Measurements from ENCODE around the gene SERPINA1.
A peak's percentile ranks its signal among the peaks of the same experiment; 100 is the strongest.

The SERPINA1 gene

DNA sequence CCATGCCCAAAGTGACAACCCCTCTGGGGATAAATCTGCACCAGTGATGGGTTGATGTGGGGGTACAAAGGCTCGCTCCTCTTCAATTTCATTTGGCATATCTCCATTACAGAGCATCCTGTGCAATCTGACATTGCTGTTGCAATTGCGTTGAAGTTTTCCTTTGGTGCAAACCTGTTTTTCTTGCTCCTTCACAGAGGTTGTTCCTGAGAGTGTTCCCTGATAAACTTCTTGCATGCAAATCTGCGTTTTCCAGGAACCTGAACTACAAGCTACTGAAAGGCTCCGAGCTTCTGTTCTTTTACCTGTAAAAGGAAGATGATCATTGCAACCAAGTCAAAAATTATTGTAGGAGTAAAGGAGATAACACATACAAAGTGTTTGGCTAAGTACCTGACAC lies 38.1 kb upstream of the SERPINA1 start:
- H3K27ac ChIP-seq (ENCODE audit: low read length) = no peak overlapping the region
- no peaks in the 10 kb centered on the region for H3K36me3 ChIP-seq (ENCODE audit: insufficient read depth, low read length)
- H4K20me1 ChIP-seq (ENCODE audit: insufficient read depth, low read length) = no peaks in the 10 kb centered on the region
- TF ChIP-seq EZH2 (IDR thresholded peaks at IDR 0.05; ENCODE audit: borderline replicate concordance, low read depth, low read length, severe bottlenecking) = no peak
- TF ChIP-seq, protein P1, sequence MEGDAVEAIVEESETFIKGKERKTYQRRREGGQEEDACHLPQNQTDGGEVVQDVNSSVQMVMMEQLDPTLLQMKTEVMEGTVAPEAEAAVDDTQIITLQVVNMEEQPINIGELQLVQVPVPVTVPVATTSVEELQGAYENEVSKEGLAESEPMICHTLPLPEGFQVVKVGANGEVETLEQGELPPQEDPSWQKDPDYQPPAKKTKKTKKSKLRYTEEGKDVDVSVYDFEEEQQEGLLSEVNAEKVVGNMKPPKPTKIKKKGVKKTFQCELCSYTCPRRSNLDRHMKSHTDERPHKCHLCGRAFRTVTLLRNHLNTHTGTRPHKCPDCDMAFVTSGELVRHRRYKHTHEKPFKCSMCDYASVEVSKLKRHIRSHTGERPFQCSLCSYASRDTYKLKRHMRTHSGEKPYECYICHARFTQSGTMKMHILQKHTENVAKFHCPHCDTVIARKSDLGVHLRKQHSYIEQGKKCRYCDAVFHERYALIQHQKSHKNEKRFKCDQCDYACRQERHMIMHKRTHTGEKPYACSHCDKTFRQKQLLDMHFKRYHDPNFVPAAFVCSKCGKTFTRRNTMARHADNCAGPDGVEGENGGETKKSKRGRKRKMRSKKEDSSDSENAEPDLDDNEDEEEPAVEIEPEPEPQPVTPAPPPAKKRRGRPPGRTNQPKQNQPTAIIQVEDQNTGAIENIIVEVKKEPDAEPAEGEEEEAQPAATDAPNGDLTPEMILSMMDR (IDR thresholded peaks at IDR 0.05; ENCODE audit: borderline replicate concordance, extremely low read depth, low read length, poor library complexity, severe bottlenecking) = no peak
- ATAC-seq (ENCODE audit: insufficient read depth, low read depth) = no peak
- H3K9me3 ChIP-seq (ENCODE audit: insufficient read depth, low read length, severe bottlenecking) = no peaks in the 10 kb centered on the region
- H3K9ac ChIP-seq (ENCODE audit: low read depth, low read length) = no peak overlapping the region
- no peaks in the 10 kb centered on the region for H3K79me2 ChIP-seq (ENCODE audit: insufficient read depth, low read length)
- H2AFZ ChIP-seq (ENCODE audit: low read depth, low read length) = no peak overlapping the region
- no peak overlapping the region for H3K4me3 ChIP-seq (ENCODE audit: low read depth in 1 of 2, low read length in 2 of 2)
- H3K27me3 ChIP-seq (ENCODE audit: insufficient read depth, low read length, poor library complexity) = no peaks in the 10 kb centered on the region
- no peaks in the 10 kb centered on the region for H3K4me1 ChIP-seq (ENCODE audit: insufficient read depth, low read length)
- no peak for DNase-seq
- H3K4me2 ChIP-seq (ENCODE audit: insufficient read depth, low read length) = no peak overlapping the region

DNA sequence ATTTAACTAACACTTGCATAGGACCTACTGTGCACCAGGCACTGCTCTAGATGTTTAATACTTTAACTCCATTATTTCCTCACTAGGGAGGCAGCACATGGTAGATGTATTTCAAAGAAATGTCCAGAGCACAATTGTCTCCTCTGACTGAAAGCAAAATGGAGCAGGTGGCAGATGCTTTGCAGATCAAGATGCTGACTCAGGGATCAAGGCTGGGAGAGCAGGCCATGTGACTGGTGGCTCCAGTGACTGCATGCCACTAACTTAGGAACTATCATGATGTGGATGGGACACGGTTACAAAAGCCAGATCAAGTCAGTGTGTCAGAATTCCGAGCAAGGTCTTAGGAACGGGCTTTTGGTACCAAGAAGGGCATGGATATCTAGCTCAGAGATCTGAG lies 36.0 kb upstream of the SERPINA1 start:
- H2AFZ ChIP-seq (ENCODE audit: low read depth, low read length) = no peak overlapping the region
- no peaks in the 10 kb centered on the region for H4K20me1 ChIP-seq (ENCODE audit: insufficient read depth, low read length)
- peaks cover 2% of the 10 kb centered on the region for H3K27me3 ChIP-seq (ENCODE audit: insufficient read depth, low read length, poor library complexity)
- H3K9me3 ChIP-seq (ENCODE audit: insufficient read depth, low read length, severe bottlenecking) = no peaks in the 10 kb centered on the region
- H3K79me2 ChIP-seq (ENCODE audit: insufficient read depth, low read length) = no peaks in the 10 kb centered on the region
- TF ChIP-seq, protein P1 (IDR thresholded peaks at IDR 0.05; ENCODE audit: borderline replicate concordance, extremely low read depth, low read length, poor library complexity, severe bottlenecking) = no peak
- TF ChIP-seq EZH2 (IDR thresholded peaks at IDR 0.05; ENCODE audit: borderline replicate concordance, low read depth, low read length, severe bottlenecking) = no peak
- H3K9ac ChIP-seq (ENCODE audit: low read depth, low read length) = no peak overlapping the region
- DNase-seq (no peak), ATAC-seq (ENCODE audit: insufficient read depth, low read depth) (no peak)
- no peak overlapping the region for H3K4me3 ChIP-seq (ENCODE audit: low read depth in 1 of 2, low read length in 2 of 2)
- H3K27ac ChIP-seq (ENCODE audit: low read length) = no peak overlapping the region
- H3K4me2 ChIP-seq (ENCODE audit: insufficient read depth, low read length) = no peak overlapping the region
- no peaks in the 10 kb centered on the region for H3K4me1 ChIP-seq (ENCODE audit: insufficient read depth, low read length)
- no peaks in the 10 kb centered on the region for H3K36me3 ChIP-seq (ENCODE audit: insufficient read depth, low read length)

DNA sequence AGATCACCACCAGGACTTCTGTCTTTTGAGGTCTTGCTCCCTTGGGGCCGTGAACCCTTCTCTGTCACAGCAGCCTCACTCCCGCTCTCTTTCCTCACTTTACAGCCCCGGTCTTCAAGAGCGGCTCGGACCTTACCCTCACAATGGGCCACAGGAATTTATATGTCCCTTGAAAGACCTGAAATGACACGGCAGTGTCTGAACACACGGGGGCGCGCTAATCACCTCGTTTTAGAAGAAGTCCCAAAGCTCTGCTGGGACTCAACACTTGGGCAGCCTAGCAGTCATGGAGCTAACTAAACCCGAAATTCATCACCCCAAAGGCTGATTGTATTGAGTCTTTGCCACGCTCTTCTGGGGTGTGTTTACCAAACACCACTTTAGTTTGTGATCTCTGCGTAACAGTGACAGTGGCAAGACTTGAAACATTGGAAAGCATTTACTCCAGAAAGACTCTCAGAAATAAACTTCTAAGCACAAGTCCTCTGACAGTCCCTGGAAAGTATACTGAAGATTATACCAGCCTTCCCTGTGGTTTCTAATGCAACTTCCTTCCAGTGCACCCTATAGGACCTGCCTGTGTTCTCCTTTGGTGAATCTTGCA lies 35.2 kb upstream of the SERPINA1 start:
- no peaks in the 10 kb centered on the region for H4K20me1 ChIP-seq (ENCODE audit: insufficient read depth, low read length)
- H3K9me3 ChIP-seq (ENCODE audit: insufficient read depth, low read length, severe bottlenecking) = no peaks in the 10 kb centered on the region
- TF ChIP-seq, protein P1 (IDR thresholded peaks at IDR 0.05; ENCODE audit: borderline replicate concordance, extremely low read depth, low read length, poor library complexity, severe bottlenecking) = peak; percentile 61
- no peak for TF ChIP-seq EZH2 (IDR thresholded peaks at IDR 0.05; ENCODE audit: borderline replicate concordance, low read depth, low read length, severe bottlenecking)
- H2AFZ ChIP-seq (ENCODE audit: low read depth, low read length) = no peak overlapping the region
- no peaks in the 10 kb centered on the region for H3K79me2 ChIP-seq (ENCODE audit: insufficient read depth, low read length)
- no peaks in the 10 kb centered on the region for H3K4me1 ChIP-seq (ENCODE audit: insufficient read depth, low read length)
- H3K4me3 ChIP-seq (ENCODE audit: low read depth in 1 of 2, low read length in 2 of 2) = no peak overlapping the region
- no peak overlapping the region for H3K4me2 ChIP-seq (ENCODE audit: insufficient read depth, low read length)
- ATAC-seq (ENCODE audit: insufficient read depth, low read depth) (no peak), DNase-seq (peak; percentile 42)
- H3K27ac ChIP-seq (ENCODE audit: low read length) = no peak overlapping the region
- H3K36me3 ChIP-seq (ENCODE audit: insufficient read depth, low read length) = no peaks in the 10 kb centered on the region
- peaks cover 2% of the 10 kb centered on the region for H3K27me3 ChIP-seq (ENCODE audit: insufficient read depth, low read length, poor library complexity)
- H3K9ac ChIP-seq (ENCODE audit: low read depth, low read length) = no peak overlapping the region

All from DND-41 (cell line).